Measurements from ENCODE around the gene ENPP3. TPM values are rescaled to one million over a fixed set of nuclear protein-coding genes. Genes with fewer than 3 reads are reported as not detected.

The ENPP3 gene
- total and polyA plus RNA-seq, 2 of the 13 experiments (the other 11 are each of a cell fraction or from before 2014, with no cell fraction given) = 40.0 to 75.4 TPM

- TF ChIP-seq HDAC6 (IDR thresholded peaks at IDR 0.05; ENCODE audit: low read depth, low read length) = no peak
- no peak for TF ChIP-seq FOXO4 (CRISPR knock-in tag; conservative IDR thresholded peaks at IDR 0.05)
- TF ChIP-seq U2AF1 (optimal IDR thresholded peaks at IDR 0.05; ENCODE audit: low read depth, low read length) = no peak
- 0 out of 2 replicates have a peak, but pooled peaks have one; percentile 43 for TF ChIP-seq JUND (CRISPR knock-in tag; IDR thresholded peaks at IDR 0.05)
- TF ChIP-seq ZNF350 (CRISPR knock-in tag; IDR thresholded peaks at IDR 0.05; ENCODE audit: borderline replicate concordance, low read depth) = peak; percentile 77; the same call in 1 of the 2 replicates
- TF ChIP-seq ZNF629 (CRISPR knock-in tag; conservative IDR thresholded peaks at IDR 0.05) = no peak; the same call in 1 of the 2 replicates
- no peak for TF ChIP-seq E2F5 (CRISPR knock-in tag; conservative IDR thresholded peaks at IDR 0.05)
- TF ChIP-seq ATF7 (IDR thresholded peaks at IDR 0.05) = no peak
- no peak for TF ChIP-seq ATF7 (CRISPR knock-in tag; IDR thresholded peaks at IDR 0.05)
- TF ChIP-seq MBNL3 (CRISPR knock-in tag; conservative IDR thresholded peaks at IDR 0.05) = no peak
- TF ChIP-seq REL (CRISPR knock-in tag; conservative IDR thresholded peaks at IDR 0.05) = no peak
- TF ChIP-seq RBM22 (optimal IDR thresholded peaks at IDR 0.05; ENCODE audit: low read length) = no peak
- TF ChIP-seq ERF (CRISPR knock-in tag; IDR thresholded peaks at IDR 0.05) = peak; percentile 15; the same call in 1 of the 2 replicates
- peak; percentile 79 for TF ChIP-seq RBFOX2 (IDR thresholded peaks at IDR 0.05; ENCODE audit: low read depth, low read length)
- 0 out of 2 replicates have a peak, but pooled peaks have one; percentile 9 for TF ChIP-seq FOXK1 (CRISPR knock-in tag; IDR thresholded peaks at IDR 0.05; ENCODE audit: borderline replicate concordance, low read depth)
- TF ChIP-seq AGO2 (optimal IDR thresholded peaks at IDR 0.05; ENCODE audit: low read depth, low read length) = no peak
- no peak for TF ChIP-seq JUN (CRISPR knock-in tag; IDR thresholded peaks at IDR 0.05)
- peak; percentile 46 for TF ChIP-seq MXD4 (CRISPR knock-in tag; IDR thresholded peaks at IDR 0.05)
- no peak; the same call in 1 of the 2 replicates for TF ChIP-seq ZNF749 (CRISPR knock-in tag; IDR thresholded peaks at IDR 0.05; ENCODE audit: borderline replicate concordance)
- TF ChIP-seq ZNF101 (CRISPR knock-in tag; IDR thresholded peaks at IDR 0.05; ENCODE audit: borderline replicate concordance, low read depth) = no peak
- TF ChIP-seq ZNF574 (CRISPR knock-in tag; IDR thresholded peaks at IDR 0.05) = peak; percentile 58; the same call in 1 of the 2 replicates
- peak; percentile 73 to 88 for TF ChIP-seq POLR2A (IDR thresholded peaks at IDR 0.05; ENCODE audit: insufficient read depth in 1 of 2, low read depth in 2 of 2, low read length in 2 of 2)
- TF ChIP-seq ZNF292 (CRISPR knock-in tag; IDR thresholded peaks at IDR 0.05; ENCODE audit: borderline replicate concordance, low read depth) = peak; percentile 67; the same call in 1 of the 2 replicates
- no peak for TF ChIP-seq HNRNPL (IDR thresholded peaks at IDR 0.05; ENCODE audit: low read depth, low read length)
- no peak for TF ChIP-seq NBN (conservative IDR thresholded peaks at IDR 0.05)
- 0 out of 2 replicates have a peak, but pooled peaks have one; percentile 25 for TF ChIP-seq ZNF569 (CRISPR knock-in tag; IDR thresholded peaks at IDR 0.05; ENCODE audit: borderline replicate concordance)
Observed at GRCh38 chr6:131635384-131636340, 1.4 kb upstream of the ENPP3 start (continued).
